PC-9 (cell line): ENCODE data around the gene SH3RF3. TPM values are rescaled to one million over a fixed set of nuclear protein-coding genes. Genes with fewer than 3 reads are reported as not detected.

ENCODE experiments used
- BruUV-seq: library from RNA; stranded (reverse); fragments of 400-500 nt; replicated peaks from 2 replicates; lab custom pipeline; 2021; lab: Mats Ljungman, UMichigan
- CTCF ChIA-PET: fragments of 300-600 bp; sonication (Branson Sonifier 250); formaldehyde crosslinking; loops from one replicate; lab custom pipeline; 2022; ENCODE audit warnings: antibody characterized with exemption; lab: Charles Lee
- POLR2A ChIA-PET: fragments of 300-600 bp; sonication (Branson Sonifier 250); formaldehyde crosslinking; loops from one replicate; lab custom pipeline; 2022; ENCODE audit warnings: antibody characterized with exemption; ENCODE audit not compliant: unreplicated experiment; lab: Charles Lee
- DNase-seq, 2 experiments: peaks; one replicate each; pipeline versions ENCODE4 v3.0.0 to v3.0.0-alpha.2; 2015 to 2022; ENCODE audit warnings: mixed read lengths in 1 of 2
- H2AFZ ChIP-seq: fragments of 200-600 bp; sonication (generic); 2 replicates; pipeline ENCODE4 v1.8.1; 2017; ENCODE audit warnings: antibody characterized with exemption
- H3F3A ChIP-seq: fragments of 200-600 bp; sonication (generic); 2 replicates; pipeline ENCODE4 v1.8.1; 2017; ENCODE audit warnings: antibody characterized with exemption, mild to moderate bottlenecking, low read depth; ENCODE audit not compliant: insufficient read depth
- H3K27ac ChIP-seq: fragments of 200-600 bp; sonication (generic); 2 replicates; pipeline ENCODE4 v1.6.1; 2016; ENCODE audit warnings: mixed run types
- H3K27me3 ChIP-seq: fragments of 200-600 bp; sonication (generic); 2 replicates; pipeline ENCODE4 v1.6.1; 2016; ENCODE audit warnings: low read depth, mixed run types; ENCODE audit not compliant: insufficient read depth
- H3K36me3 ChIP-seq: fragments of 200-600 bp; sonication (generic); 2 replicates; pipeline ENCODE4 v1.6.1; 2016; ENCODE audit warnings: low read depth, mixed run types
- H3K4me1 ChIP-seq: fragments of 200-600 bp; sonication (generic); replicated peaks from 2 replicates; pipeline ENCODE4 v1.6.1; 2016; ENCODE audit warnings: mixed run types; ENCODE audit not compliant: insufficient read depth
- H3K4me2 ChIP-seq: fragments of 200-600 bp; sonication (generic); 2 replicates; pipeline ENCODE4 v1.6.1; 2017; ENCODE audit warnings: mixed run types
- H3K4me3 ChIP-seq: fragments of 200-600 bp; sonication (generic); 2 replicates; pipeline ENCODE4 v1.6.1; 2016; ENCODE audit warnings: mixed run types
- H3K79me2 ChIP-seq: fragments of 200-600 bp; sonication (generic); 2 replicates; pipeline ENCODE4 v1.6.1; 2017; ENCODE audit warnings: low read depth, mixed run types
- H3K9me2 ChIP-seq: fragments of 200-600 bp; sonication (generic); 2 replicates; pipeline ENCODE4 v1.8.1; 2017; ENCODE audit warnings: mild to moderate bottlenecking; ENCODE audit not compliant: insufficient read depth
- H3K9me3 ChIP-seq: fragments of 200-600 bp; sonication (generic); 2 replicates; pipeline ENCODE4 v1.8.1; 2016; ENCODE audit warnings: low read depth; ENCODE audit not compliant: insufficient read depth
- H4K20me1 ChIP-seq: fragments of 200-600 bp; sonication (generic); 2 replicates; pipeline ENCODE4 v1.8.1; 2017; ENCODE audit not compliant: insufficient read depth
- EZH2 ChIP-seq: fragments of 200-600 bp; sonication (generic); IDR thresholded peaks from 2 replicates; pipeline ENCODE4 v1.8.0; 2017; ENCODE audit warnings: antibody characterized with exemption, low read depth
- intact Hi-C: fragments of 100-400 bp; cut with micrococcal nuclease; formaldehyde crosslinking; loops from one replicate; pipeline ENCODE4 v1.10.0; 2022; ENCODE audit not compliant: unreplicated experiment
- total RNA-seq: library from RNA; stranded (reverse); gene quantifications from 2 replicates; pipeline ENCODE4 v1.2.3, GENCODE V29; 2021
- TF ChIP-seq, protein P1 (sequence below): fragments of 200-600 bp; sonication (generic); conservative IDR thresholded peaks from 2 replicates; pipeline ENCODE4 v1.6.1; 2017; ENCODE audit warnings: mixed run types, antibody characterized with exemption, mild to moderate bottlenecking, moderate library complexity

The SH3RF3 gene
- total RNA-seq, 1 experiment from 2014 or later, result 6.1 TPM

DNA sequence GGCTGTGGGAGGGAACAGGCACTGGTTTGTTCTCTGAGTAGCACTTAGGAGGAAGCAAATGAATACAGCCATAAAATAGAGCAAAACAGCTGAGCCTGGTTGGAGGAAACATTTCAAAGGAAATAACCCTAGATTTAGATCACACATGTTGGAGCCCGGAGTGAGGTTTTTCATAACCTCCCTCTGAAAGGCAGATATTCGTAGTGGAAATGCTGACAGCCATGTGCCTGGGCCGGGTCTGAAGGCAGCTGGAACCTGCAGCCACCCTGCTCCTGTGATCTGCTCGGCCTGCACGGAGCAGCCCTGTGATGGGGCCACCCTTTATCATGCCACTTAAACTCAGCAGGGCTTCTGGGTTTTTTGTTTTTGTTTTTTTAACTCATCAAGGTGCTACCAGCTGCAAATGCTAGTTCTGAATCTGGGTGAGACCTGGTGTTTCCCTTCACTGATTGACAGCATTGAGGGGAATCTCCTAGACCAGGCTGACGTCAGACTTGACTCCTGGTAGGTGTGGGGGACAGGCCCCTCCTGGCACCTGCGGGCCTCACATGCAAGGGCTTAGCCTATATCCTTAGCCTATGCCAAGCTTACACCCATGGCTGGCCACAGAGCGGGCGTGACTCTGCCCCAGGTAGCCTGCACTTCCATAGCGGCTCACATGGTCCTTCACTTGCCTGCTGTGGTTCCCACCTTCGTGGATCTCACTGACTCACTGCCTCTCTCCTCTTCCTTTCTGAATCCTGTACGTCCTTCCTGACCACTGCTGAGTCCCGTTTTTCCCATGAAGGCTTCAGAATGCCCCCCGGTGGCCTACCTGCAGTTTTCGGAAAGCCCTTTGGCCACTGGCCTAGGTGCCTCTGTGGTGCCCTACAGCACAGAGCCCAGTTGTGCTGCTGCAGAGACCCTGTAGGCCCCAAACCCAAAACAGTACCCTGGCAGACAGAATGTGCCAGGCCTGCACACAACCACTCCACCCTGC lies 267.5 kb downstream of the SH3RF3 start:
- no peak for TF ChIP-seq EZH2
- TF ChIP-seq, protein P1, sequence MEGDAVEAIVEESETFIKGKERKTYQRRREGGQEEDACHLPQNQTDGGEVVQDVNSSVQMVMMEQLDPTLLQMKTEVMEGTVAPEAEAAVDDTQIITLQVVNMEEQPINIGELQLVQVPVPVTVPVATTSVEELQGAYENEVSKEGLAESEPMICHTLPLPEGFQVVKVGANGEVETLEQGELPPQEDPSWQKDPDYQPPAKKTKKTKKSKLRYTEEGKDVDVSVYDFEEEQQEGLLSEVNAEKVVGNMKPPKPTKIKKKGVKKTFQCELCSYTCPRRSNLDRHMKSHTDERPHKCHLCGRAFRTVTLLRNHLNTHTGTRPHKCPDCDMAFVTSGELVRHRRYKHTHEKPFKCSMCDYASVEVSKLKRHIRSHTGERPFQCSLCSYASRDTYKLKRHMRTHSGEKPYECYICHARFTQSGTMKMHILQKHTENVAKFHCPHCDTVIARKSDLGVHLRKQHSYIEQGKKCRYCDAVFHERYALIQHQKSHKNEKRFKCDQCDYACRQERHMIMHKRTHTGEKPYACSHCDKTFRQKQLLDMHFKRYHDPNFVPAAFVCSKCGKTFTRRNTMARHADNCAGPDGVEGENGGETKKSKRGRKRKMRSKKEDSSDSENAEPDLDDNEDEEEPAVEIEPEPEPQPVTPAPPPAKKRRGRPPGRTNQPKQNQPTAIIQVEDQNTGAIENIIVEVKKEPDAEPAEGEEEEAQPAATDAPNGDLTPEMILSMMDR, result 0 out of 2 replicates have a peak, but pooled peaks have one; percentile 26
- H3K27ac ChIP-seq, result no peak overlapping the region
- H3K27me3 ChIP-seq, result no peaks in the 10 kb centered on the region
- ChIA-PET CTCF (no interaction called here), POLR2A (no interaction called here)
- BruUV-seq, result no TSS peak
- no peaks in the 10 kb centered on the region for H3K9me2 ChIP-seq
- H3F3A ChIP-seq, result no peaks in the 10 kb centered on the region
- DNase-seq, result no peak
- no peak overlapping the region for H3K4me3 ChIP-seq
- H3K4me1 ChIP-seq, result no peaks in the 10 kb centered on the region
- no peaks in the 10 kb centered on the region for H3K36me3 ChIP-seq
- no peaks in the 10 kb centered on the region for H4K20me1 ChIP-seq
- no peaks in the 10 kb centered on the region for H3K79me2 ChIP-seq
- intact Hi-C loops, result no loop called here
- H3K4me2 ChIP-seq, result no peak overlapping the region
- H2AFZ ChIP-seq, result no peak overlapping the region
- no peaks in the 10 kb centered on the region for H3K9me3 ChIP-seq

DNA sequence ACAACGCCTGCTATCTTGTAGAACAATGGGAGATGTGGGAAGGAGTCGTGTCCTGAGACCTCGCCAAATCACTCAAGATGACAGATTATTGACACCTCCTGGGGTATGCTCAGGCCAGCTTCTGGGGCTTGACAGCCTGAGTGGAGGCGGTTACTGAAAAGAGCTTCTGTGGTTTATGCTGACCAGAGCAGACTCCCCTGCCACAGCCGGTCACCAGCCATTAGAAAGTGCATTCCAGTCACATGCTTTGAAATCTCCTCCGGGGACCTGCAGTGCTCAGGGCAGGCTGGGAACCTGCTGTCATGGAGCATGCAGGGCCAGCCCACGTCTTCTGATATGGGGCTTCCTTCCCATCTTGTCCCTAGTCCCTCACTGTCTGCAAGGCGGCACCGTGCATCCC lies 268.9 kb downstream of the SH3RF3 start:
- Histone ChIP-seq H2AFZ (no peak overlapping the region), H3K4me1 (no peaks in the 10 kb centered on the region), H4K20me1 (no peaks in the 10 kb centered on the region), H3K27me3 (no peaks in the 10 kb centered on the region), H3K9me2 (no peaks in the 10 kb centered on the region), H3K79me2 (no peaks in the 10 kb centered on the region), H3K4me2 (no peak overlapping the region), H3K4me3 (no peak overlapping the region), H3K27ac (no peak overlapping the region), H3K36me3 (no peaks in the 10 kb centered on the region), H3K9me3 (no peaks in the 10 kb centered on the region), H3F3A (no peaks in the 10 kb centered on the region)
- POLR2A ChIA-PET, result no interaction called here
- intact Hi-C loops, result no loop called here
- CTCF ChIA-PET, result no interaction called here
- no TSS peak for BruUV-seq
- no peak for TF ChIP-seq EZH2
- TF ChIP-seq, protein P1, result no peak
- DNase-seq, result no peak

DNA sequence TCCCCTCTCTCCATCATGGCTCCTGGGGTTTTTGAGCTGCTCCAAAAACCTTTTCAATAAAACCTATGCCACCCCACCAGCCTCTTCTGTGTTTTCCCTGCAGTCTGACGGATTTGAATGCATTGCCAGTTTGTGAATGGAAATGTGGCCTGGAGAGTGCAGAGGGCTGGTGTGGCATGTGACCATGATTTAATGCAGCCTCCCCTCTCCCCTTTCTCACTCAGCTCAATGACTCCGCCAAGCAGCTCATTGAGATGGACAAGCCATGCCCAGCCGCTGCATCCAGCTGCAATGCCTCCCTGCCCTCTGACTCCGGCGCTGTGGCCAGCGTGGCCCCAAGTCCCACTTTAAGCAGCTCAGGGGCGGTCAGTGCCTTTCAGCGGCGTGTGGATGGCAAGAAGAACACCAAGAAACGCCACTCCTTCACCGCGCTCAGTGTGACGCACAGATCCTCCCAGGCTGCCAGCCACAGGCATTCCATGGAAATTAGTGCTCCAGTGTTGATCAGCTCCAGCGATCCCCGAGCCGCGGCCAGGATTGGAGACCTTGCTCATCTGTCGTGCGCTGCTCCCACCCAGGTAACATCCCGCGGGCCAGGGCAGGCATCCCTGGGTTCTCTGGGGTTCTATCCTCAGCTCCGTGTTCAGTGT lies 269.5 kb downstream of the SH3RF3 start:
- H3K9me2 ChIP-seq, result no peaks in the 10 kb centered on the region
- ChIA-PET CTCF (no interaction called here), POLR2A (no interaction called here)
- no TSS peak for BruUV-seq
- H4K20me1 ChIP-seq, result no peaks in the 10 kb centered on the region; the same call in 1 of the 2 replicates
- no peaks in the 10 kb centered on the region for H3K36me3 ChIP-seq
- no peaks in the 10 kb centered on the region; the same call in 1 of the 2 replicates for H3F3A ChIP-seq
- no peak overlapping the region for H3K27ac ChIP-seq
- H2AFZ ChIP-seq, result no peak overlapping the region
- intact Hi-C loops, result no loop called here
- no peak overlapping the region for H3K4me3 ChIP-seq
- no peak overlapping the region for H3K4me2 ChIP-seq
- H3K27me3 ChIP-seq, result no peaks in the 10 kb centered on the region
- no peaks in the 10 kb centered on the region for H3K4me1 ChIP-seq
- TF ChIP-seq EZH2, result no peak
- TF ChIP-seq, protein P1, result no peak
- no peaks in the 10 kb centered on the region for H3K9me3 ChIP-seq
- no peak for DNase-seq
- no peaks in the 10 kb centered on the region for H3K79me2 ChIP-seq
